Caco-2 (cell line): ENCODE results near the gene TMEM260. TPM values are rescaled to one million over a fixed set of nuclear protein-coding genes. Genes with fewer than 3 reads are reported as not detected.
A peak's percentile ranks its signal among the peaks of the same experiment; 100 is the strongest.

Source experiments
- Bru-seq: library from RNA; stranded (reverse); fragments of 400-500 nt; gene quantifications from one replicate; lab custom pipeline; 2021; lab: Mats Ljungman, UMichigan
- BruChase-seq, 2 experiments: library from RNA; stranded (reverse); fragments of 400-500 nt; gene quantifications; one replicate each; lab custom pipeline; 2021; lab: Mats Ljungman, UMichigan
- BruUV-seq: library from RNA; stranded (reverse); fragments of 400-500 nt; replicated peaks from 2 replicates; lab custom pipeline; 2021; lab: Mats Ljungman, UMichigan
- CTCF ChIA-PET: fragments of 300-600 bp; sonication (Branson Sonifier 250); formaldehyde crosslinking; loops from one replicate; lab custom pipeline; 2022; ENCODE audit warnings: antibody characterized with exemption; lab: Charles Lee
- POLR2A ChIA-PET: fragments of 300-600 bp; sonication (Branson Sonifier 250); formaldehyde crosslinking; loops from one replicate; lab custom pipeline; 2022; ENCODE audit warnings: antibody characterized with exemption; lab: Charles Lee
- DNase-seq, 2 experiments: peaks; one replicate each; pipeline versions ENCODE4 v3.0.0 to v3.0.0-alpha.2; 2020 to 2022
- H3K27me3 ChIP-seq: replicated peaks from 2 replicates; pipeline ENCODE4 v1.6.0; 2011; ENCODE audit warnings: low read length; ENCODE audit not compliant: control insufficient read depth, insufficient read depth
- H3K36me3 ChIP-seq: 2 replicates; pipeline ENCODE4 v1.5.1; 2011; ENCODE audit warnings: low read length; ENCODE audit not compliant: control insufficient read depth, insufficient read depth
- H3K4me1 ChIP-seq: fragments of 250-450 bp; sonication (Bioruptor Pico); 2 replicates; pipeline ENCODE4 v1.5.1; 2020; ENCODE audit warnings: mild to moderate bottlenecking
- H3K4me3 ChIP-seq: 2 replicates; pipeline ENCODE4 v1.5.1; 2011; ENCODE audit warnings: low read depth, mild to moderate bottlenecking, control low read depth, low read length
- H3K9me3 ChIP-seq: fragments of 250-450 bp; sonication (Bioruptor Pico); 2 replicates; pipeline ENCODE4 v1.5.1; 2020; ENCODE audit warnings: mild to moderate bottlenecking, moderate library complexity
- H3K27ac Mint-ChIP-seq: one replicate; pipeline ENCODE4 v1.8.0; 2022; ENCODE audit warnings: mixed read lengths; ENCODE audit not compliant: unreplicated experiment
- H3K27me3 Mint-ChIP-seq: one replicate; pipeline ENCODE4 v1.8.0; 2022; ENCODE audit warnings: mixed read lengths; ENCODE audit not compliant: insufficient read depth, unreplicated experiment
- H3K36me3 Mint-ChIP-seq: one replicate; pipeline ENCODE4 v1.8.0; 2022; ENCODE audit warnings: mild to moderate bottlenecking, mixed read lengths; ENCODE audit not compliant: insufficient read depth, unreplicated experiment
- H3K4me1 Mint-ChIP-seq: one replicate; pipeline ENCODE4 v1.8.0; 2022; ENCODE audit warnings: low read depth, mixed read lengths; ENCODE audit not compliant: unreplicated experiment
- H3K4me3 Mint-ChIP-seq: one replicate; pipeline ENCODE4 v1.8.0; 2022; ENCODE audit warnings: mild to moderate bottlenecking, moderate library complexity, mixed read lengths; ENCODE audit not compliant: unreplicated experiment
- H3K9me3 Mint-ChIP-seq: one replicate; pipeline ENCODE4 v1.8.0; 2022; ENCODE audit warnings: mixed read lengths; ENCODE audit not compliant: unreplicated experiment
- intact Hi-C: fragments of 100-400 bp; cut with micrococcal nuclease; formaldehyde crosslinking; loops from one replicate; pipeline ENCODE4 v1.10.0; 2022; ENCODE audit not compliant: unreplicated experiment
- long read RNA-seq: library from polyadenylated mRNA; stranded (forward); transcript quantifications from one replicate; pipeline ENCODE4 v2.0.0, GENCODE V29; 2022
- total RNA-seq: library from RNA; stranded (reverse); gene quantifications from 2 replicates; pipeline ENCODE4 v1.2.3, GENCODE V29; 2022
- TF ChIP-seq, protein P1 (sequence below), 2 experiments: fragments of 200-600 bp in 1 of 2; IDR thresholded peaks; 1 replicate in 1 of 2; 2 replicates in 1 of 2; pipeline versions ENCODE4 v1.5.1 to v1.8.0; 2011 to 2022; ENCODE audit warnings: antibody characterized with exemption in 1 of 2, control low read depth in 1 of 2, inconsistent platforms in 1 of 2, low read depth in 1 of 2, low read length in 1 of 2, mild to moderate bottlenecking in 1 of 2, moderate library complexity in 1 of 2; ENCODE audit not compliant: insufficient read depth in 1 of 2, severe bottlenecking in 1 of 2, unreplicated experiment in 1 of 2

Gene TMEM260
- total RNA-seq (24.6 and 32.3 TPM in 2 replicates), Bru-seq, nascent RNA (percentile 83 among the genes with signal in this experiment), BruChase-seq, experiment 1, labeled RNA remaining after a 2-hour chase (percentile 79 among the genes with signal in this experiment), BruChase-seq, experiment 2, labeled RNA remaining after a 6-hour chase (percentile 73 among the genes with signal in this experiment)
- long read RNA-seq, full-length matches to known transcripts: 5 of 17 reads
- long read RNA-seq, partial matches to known transcripts: 3 of 17 reads
- long read RNA-seq, other reads (novel, unspliced or antisense): 9 of 17 reads

DNA sequence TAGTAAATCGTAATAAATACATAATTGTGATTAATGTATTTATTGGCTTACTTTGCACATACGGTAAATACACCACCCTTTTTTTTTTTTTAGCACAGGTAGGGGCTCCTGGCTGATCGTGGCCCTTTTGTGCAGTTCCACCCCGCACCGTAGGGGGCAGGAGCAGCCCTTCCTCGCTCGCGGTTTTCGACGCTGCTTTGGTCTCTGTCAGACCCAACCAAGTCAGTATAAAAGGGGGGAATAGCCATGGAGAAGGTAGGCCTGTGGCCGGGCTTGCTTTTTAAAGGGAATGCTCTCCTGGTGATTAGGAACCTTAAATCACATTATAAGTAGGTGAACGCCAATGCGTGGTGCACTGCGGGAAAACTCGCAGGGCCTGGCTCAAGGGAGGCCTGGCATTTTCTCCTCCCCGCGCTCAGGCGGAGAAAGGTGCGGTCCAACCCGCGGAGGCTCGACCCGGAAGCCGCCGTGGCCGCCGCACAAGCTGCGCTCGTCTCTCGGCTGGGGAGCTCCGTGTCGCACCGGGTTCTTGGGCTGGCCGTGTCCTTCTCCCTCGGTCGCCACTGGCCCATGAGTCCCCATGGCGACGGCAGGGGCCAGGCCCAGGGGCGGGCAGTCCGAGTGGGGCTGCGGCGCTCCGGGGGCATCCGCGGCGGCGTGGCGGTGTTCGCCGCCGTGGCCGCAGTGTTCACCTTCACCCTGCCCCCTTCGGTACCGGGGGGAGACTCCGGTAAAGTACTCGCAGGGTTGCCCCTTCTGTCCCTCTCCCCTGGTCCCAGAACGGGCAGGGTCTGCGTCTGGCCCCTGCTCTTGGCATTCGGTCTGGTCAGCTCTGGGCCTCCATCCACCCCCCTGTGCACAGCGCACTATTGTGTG is at the start of gene TMEM260:
TMEM260 (plus strand) TSS at position 454 of the 876 bp plus-strand sequence; CDS start at position 571, 117 bp downstream.
- H3K4me3 ChIP-seq: peak within 1 kb of the TSS; percentile 86
- ChIA-PET POLR2A (interaction anchor here (0.5 to 1.0 kb wide), 2 partner anchors 13 to 18 kb away, joined by 3 to 4 read pairs; no protein-coding TSS in a partner anchor), CTCF (interaction anchor here (0.7 to 1.0 kb wide), 5 partner anchors 11 to 87 kb away, joined by 3 to 5 read pairs (median 4); no protein-coding TSS in a partner anchor)
- intact Hi-C loops: no loop called here
- H3K9me3 ChIP-seq: no peaks in the 10 kb centered on the region
- no peaks in the 10 kb centered on the region for H3K27me3 ChIP-seq
- Mint-ChIP-seq H3K4me1 (peaks cover 7% of the 10 kb centered on the region), H3K36me3 (no peaks in the 10 kb centered on the region), H3K27ac (peak within 1 kb of the TSS; percentile 91), H3K9me3 (no peaks in the 10 kb centered on the region), H3K4me3 (peak within 1 kb of the TSS; percentile 78), H3K27me3 (no peaks in the 10 kb centered on the region)
- peak; percentile 90 to 95 for DNase-seq
- no TSS peak for BruUV-seq
- TF ChIP-seq, protein P1, sequence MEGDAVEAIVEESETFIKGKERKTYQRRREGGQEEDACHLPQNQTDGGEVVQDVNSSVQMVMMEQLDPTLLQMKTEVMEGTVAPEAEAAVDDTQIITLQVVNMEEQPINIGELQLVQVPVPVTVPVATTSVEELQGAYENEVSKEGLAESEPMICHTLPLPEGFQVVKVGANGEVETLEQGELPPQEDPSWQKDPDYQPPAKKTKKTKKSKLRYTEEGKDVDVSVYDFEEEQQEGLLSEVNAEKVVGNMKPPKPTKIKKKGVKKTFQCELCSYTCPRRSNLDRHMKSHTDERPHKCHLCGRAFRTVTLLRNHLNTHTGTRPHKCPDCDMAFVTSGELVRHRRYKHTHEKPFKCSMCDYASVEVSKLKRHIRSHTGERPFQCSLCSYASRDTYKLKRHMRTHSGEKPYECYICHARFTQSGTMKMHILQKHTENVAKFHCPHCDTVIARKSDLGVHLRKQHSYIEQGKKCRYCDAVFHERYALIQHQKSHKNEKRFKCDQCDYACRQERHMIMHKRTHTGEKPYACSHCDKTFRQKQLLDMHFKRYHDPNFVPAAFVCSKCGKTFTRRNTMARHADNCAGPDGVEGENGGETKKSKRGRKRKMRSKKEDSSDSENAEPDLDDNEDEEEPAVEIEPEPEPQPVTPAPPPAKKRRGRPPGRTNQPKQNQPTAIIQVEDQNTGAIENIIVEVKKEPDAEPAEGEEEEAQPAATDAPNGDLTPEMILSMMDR (IDR thresholded peaks at IDR 0.05; ENCODE audit: insufficient read depth in 1 of 2, low read depth in 1 of 2, low read length in 1 of 2, severe bottlenecking in 1 of 2, unreplicated experiment in 1 of 2): peak; percentile 87 to 89
- H3K36me3 ChIP-seq: no peaks in the 10 kb centered on the region
- peaks cover 12% of the 10 kb centered on the region; the same call in 1 of the 2 replicates for H3K4me1 ChIP-seq

- no TSS peak for BruUV-seq
- Histone ChIP-seq H3K4me3 (no peak overlapping the region), H3K4me1 (peaks cover 11% of the 10 kb centered on the region), H3K27me3 (no peaks in the 10 kb centered on the region), H3K9me3 (no peaks in the 10 kb centered on the region), H3K36me3 (no peaks in the 10 kb centered on the region)
- no peaks in the 10 kb centered on the region for H3K36me3 Mint-ChIP-seq
- H3K4me3 Mint-ChIP-seq: no peak overlapping the region
- TF ChIP-seq, protein P1 (IDR thresholded peaks at IDR 0.05; ENCODE audit: insufficient read depth in 1 of 2, low read depth in 1 of 2, low read length in 1 of 2, severe bottlenecking in 1 of 2, unreplicated experiment in 1 of 2): no peak
- no peak overlapping the region for H3K27ac Mint-ChIP-seq
- POLR2A ChIA-PET: no interaction called here
- no peaks in the 10 kb centered on the region for H3K9me3 Mint-ChIP-seq
- CTCF ChIA-PET: no interaction called here
- intact Hi-C loops: no loop called here
- DNase-seq: no peak
- H3K4me1 Mint-ChIP-seq: peaks cover 14% of the 10 kb centered on the region
- H3K27me3 Mint-ChIP-seq: no peaks in the 10 kb centered on the region
Measured at GRCh38 chr14:56532546-56532945, 47.1 kb upstream of the TMEM260 start.

GRCh38 chr14:56534656-56535055 is 44.9 kb upstream of the TMEM260 start:
- Mint-ChIP-seq H3K36me3 (no peaks in the 10 kb centered on the region), H3K27me3 (no peaks in the 10 kb centered on the region), H3K9me3 (no peaks in the 10 kb centered on the region), H3K27ac (no peak overlapping the region), H3K4me1 (peaks cover 14% of the 10 kb centered on the region), H3K4me3 (no peak overlapping the region)
- no peak overlapping the region for H3K4me3 ChIP-seq
- CTCF ChIA-PET: no interaction called here
- no peaks in the 10 kb centered on the region for H3K36me3 ChIP-seq
- intact Hi-C loops: no loop called here
- peaks cover 11% of the 10 kb centered on the region for H3K4me1 ChIP-seq
- no peaks in the 10 kb centered on the region for H3K27me3 ChIP-seq
- no peaks in the 10 kb centered on the region for H3K9me3 ChIP-seq
- TF ChIP-seq, protein P1 (IDR thresholded peaks at IDR 0.05; ENCODE audit: insufficient read depth in 1 of 2, low read depth in 1 of 2, low read length in 1 of 2, severe bottlenecking in 1 of 2, unreplicated experiment in 1 of 2): no peak
- no TSS peak for BruUV-seq
- DNase-seq: no peak
- POLR2A ChIA-PET: no interaction called here
